Medulla oblongata (tissue), 1 donor: ENCODE data around the gene SCCPDH.
"Not testable (repeated sequence)": the region's sequence is repeated elsewhere in the genome, so short reads cannot be mapped to it uniquely, and the experiment has no call there.

Experiments used
- DNase-seq: peaks from one replicate; pipeline ENCODE4 v3.0.0-alpha.2; 2015; ENCODE audit errors: extremely low spot score

The SCCPDH gene

DNA sequence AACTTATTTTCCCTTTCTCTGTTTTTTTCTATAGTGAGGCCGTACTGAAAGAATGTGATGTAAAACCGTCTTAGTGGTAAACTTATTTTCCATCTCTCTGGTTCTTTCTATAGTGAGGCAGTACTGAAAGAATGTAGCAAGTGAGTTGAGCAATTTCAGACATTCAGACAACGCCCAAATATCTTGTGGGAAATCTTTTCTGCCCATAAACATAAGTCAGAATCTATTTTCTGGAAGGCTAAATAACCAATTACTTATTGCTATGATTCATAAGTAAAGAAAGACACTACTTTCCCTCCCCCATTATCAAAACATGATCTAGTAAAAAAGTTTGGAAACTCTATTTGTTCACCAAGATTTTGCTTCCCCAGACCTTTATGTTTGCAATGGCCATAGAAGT lies 18.8 kb upstream of the SCCPDH start:
- no peak for DNase-seq

- no peak for DNase-seq
Observed at GRCh38 chr1:246708166-246708565, 16.0 kb upstream of the SCCPDH start.

- DNase-seq, result no peak
Observed at GRCh38 chr1:246709196-246709595, 15.0 kb upstream of the SCCPDH start.

DNA sequence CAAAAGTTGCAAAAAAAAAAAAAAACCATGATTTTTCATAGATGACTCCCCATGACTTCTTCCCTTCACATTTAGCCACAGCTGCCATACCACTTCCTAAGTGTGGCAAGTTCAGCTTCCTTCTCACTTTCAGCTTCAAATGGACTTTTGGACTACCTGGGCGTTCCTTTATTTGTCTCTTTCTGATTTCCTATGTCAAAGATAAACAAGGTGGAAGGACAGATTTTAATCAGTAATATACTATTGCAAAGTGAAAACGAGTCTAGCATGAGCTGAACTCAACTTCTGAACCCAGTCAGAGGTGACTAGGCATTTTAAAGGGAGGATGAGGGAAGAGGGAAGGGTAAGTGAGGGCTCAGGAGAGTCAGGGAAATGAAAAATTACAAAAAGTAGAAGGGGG lies 14.4 kb upstream of the SCCPDH start:
- no peak for DNase-seq

DNA sequence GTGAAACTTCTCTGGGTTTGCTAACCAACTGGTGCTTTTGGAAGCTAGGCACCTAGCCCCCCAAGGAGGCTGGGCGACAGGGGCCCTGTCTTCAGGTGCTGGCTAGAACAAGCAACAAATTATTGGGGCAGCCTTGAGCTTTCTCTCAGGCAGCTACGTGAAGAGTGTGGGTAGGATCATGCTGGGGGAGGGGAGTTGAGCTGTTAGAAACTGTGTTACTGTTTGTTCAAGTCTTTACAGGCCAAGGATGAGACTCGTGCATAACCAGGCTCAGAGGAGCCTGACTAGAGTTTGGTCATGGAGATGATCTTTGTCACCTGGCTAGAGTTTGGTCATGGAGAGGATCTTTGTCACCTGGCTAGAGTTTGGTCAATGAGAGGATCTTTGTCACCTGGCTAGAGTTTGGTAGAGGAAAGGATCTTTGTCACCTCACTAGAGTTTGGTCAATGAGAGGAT lies 12.6 kb upstream of the SCCPDH start:
- DNase-seq, result no peak

GRCh38 chr1:246712428-246712827 lies 11.8 kb upstream of the SCCPDH start:
- not testable (repeated sequence) for DNase-seq

DNA sequence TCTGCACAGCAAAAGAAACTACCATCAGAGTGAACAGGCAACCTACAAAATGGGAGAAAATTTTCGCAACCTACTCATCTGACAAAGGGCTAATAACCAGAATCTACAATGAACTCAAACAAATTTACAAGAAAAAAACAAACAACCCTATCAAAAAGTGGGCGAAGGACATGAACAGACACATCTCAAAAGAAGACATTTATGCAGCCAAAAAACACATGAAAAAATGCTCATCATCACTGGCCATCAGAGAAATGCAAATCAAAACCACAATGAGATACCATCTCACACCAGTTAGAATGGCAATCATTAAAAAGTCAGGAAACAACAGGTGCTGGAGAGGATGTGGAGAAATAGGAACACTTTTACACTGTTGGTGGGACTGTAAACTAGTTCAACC lies 4.8 kb upstream of the SCCPDH start:
- DNase-seq, result not testable (repeated sequence)

- DNase-seq, result not testable (repeated sequence)
Observed at GRCh38 chr1:246720814-246721213, 3.4 kb upstream of the SCCPDH start.

- DNase-seq, result no peak
Observed at GRCh38 chr1:246722720-246723119, 1.5 kb upstream of the SCCPDH start.

GRCh38 chr1:246724731-246725095 lies 504 bp downstream of the SCCPDH start:
- peak; percentile 49 for DNase-seq

DNA sequence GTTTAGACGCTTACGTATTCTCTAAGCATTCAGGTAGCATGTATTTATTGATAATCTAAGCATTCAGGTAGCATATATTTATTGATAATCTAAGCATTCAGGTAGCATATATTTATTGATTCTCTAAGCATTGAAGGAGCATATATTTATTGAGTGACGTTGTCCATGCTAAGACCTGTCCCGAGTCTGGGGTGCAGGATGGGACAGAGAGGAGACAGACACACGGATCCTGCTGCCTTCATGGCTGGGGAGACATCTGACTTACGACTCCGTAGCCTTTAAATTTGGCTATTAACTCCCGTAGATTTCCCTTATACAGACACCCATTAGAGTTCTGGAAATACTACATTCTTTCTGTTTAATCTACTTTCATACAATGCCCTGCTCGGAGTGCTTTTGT lies 982 bp downstream of the SCCPDH start:
- DNase-seq, result peak; percentile 37

- no peak for DNase-seq
Observed at GRCh38 chr1:246726255-246726679, 2.1 kb downstream of the SCCPDH start.

DNA sequence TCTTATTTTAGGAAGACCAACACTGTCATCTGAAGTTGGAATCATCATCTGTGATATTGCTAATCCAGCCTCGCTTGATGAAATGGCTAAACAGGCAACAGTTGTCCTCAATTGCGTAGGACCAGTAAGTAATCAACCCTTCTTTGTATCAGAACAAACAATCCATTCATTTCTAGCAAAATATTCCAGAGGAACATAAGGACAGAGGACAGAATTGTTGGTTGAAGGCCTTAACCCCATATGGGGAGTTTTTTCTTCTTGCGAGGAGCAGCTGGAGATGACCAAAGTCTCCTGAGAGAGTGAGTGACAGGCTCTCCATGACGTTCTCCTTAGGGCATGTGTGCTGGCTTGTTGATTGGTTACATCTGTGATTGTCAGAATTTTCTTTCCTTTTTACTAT lies 2.7 kb downstream of the SCCPDH start:
- DNase-seq, result peak; percentile 91

DNA sequence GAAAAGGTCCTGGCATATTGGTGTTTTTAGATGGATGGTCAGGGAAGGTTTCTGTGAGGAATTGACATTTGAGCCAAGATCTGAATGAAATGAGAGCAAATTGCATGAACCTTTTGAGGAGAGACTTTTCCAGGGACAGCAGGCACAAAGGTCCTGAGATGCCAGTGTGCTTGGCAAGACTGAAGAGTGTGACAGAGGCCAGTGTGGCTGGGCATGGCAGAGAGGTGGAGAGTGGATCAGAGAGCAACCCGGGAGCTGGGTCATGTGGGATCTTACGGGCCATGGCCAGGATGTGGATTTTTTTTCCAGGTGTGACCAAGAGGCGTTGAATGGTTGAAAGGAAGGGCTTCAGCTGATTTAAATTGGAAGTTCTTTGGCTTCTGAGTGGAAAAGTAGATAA lies 3.4 kb downstream of the SCCPDH start:
- DNase-seq, result no peak

DNA sequence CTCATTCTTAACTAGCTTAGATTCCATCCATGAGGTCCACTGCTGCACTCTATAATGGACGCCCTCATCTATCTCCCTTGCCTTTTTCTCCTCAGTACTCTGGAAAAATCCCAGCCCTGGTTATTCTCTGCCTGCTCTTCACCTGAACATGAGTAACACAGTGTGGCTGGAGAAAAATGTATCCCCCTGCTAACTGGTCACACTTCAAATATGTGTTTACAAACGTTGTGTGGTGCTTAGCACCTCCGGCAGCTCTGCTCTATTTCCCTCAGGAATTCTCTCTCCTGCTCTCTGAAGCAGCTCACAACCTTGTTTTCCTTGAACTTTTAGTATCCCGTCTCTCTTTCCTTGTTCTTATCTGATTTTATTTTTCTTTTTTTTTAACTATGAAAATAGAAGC lies 4.1 kb downstream of the SCCPDH start:
- no peak for DNase-seq

DNA sequence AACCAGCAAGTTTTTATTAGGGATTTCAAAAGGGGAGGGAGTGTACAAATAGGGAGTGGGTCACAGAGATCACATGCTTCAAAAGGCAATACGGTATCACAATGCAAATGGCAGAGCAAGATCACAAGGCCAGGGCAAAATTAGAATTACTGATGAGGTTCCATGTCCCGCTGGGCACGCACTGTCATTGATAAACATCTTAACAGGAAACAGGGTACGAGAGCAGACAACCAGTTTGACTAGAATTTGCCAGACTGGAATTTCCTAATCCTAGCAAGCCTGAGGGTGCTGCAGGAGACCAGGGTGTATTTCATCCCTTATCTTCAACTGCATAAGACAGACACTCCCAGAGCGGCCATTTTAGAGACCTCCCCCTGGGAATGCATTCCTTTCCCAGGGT lies 4.8 kb downstream of the SCCPDH start:
- not testable (repeated sequence) for DNase-seq

GRCh38 chr1:246730839-246731238 lies 6.6 kb downstream of the SCCPDH start:
- no peak for DNase-seq

- not testable (repeated sequence) for DNase-seq
Observed at GRCh38 chr1:246731873-246732272, 7.7 kb downstream of the SCCPDH start.

DNA sequence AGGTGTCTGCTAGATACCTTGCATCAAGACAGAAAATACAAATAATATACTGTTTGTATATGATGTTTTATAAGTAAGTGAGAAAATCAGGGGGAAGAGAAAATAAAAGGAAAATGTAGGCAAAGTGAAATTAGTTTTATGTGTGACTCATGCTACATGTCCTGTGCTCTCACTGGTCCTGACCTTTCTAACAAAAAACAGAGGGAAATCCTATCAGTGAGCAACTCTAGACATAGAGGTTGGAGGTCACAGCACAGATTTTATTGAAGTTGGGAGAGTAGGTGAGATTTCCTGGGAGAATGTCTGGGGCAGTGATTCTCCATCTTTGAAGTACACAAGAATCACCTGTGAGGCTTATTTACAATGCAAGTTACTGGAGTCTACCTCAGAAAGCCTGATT lies 9.5 kb downstream of the SCCPDH start:
- DNase-seq, result no peak

DNA sequence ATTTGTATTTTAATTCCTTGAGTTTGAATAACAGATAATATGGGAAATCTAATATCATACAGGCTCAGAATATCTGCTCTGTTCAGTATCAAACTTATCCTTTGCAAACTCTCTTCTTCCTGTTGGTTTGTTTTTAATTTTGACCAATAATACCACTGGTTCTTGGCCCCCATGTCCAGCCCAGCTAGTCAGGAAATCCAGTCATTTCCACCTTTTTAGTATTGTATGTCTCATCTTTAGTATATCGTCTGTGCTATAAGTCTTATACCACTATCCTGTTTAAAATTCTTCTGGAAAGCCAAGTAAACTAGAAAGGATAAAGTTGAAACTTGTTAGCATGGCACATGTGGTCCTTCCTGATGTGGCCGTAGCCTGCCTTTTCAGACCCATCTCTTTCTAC lies 10.7 kb downstream of the SCCPDH start:
- DNase-seq, result no peak

- no peak for DNase-seq
Observed at GRCh38 chr1:246735735-246736134, 11.5 kb downstream of the SCCPDH start.

- DNase-seq, result no peak
Observed at GRCh38 chr1:246742396-246742795, 18.2 kb downstream of the SCCPDH start.

DNA sequence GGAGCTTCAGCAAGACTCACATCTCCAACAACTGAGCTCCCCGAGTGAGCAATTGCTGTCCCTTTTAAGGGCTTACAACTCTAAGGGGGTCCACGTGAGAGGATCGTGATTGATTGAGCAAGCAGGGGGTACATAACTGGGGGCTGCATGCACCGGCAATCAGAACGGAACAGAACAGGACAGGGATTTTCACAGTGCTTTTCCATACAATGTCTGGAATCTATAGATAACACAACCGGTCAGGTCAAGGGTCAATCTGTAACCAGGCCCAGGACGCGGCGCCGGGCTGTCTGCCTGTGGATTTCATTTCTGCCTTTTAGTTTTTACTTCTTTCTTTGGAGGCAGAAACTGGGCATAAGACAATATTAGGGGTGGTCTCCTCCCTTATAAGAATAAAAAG lies 21.9 kb downstream of the SCCPDH start:
- DNase-seq, result not testable (repeated sequence)

- no peak for DNase-seq
Observed at GRCh38 chr1:246748006-246748405, 23.8 kb downstream of the SCCPDH start.

DNA sequence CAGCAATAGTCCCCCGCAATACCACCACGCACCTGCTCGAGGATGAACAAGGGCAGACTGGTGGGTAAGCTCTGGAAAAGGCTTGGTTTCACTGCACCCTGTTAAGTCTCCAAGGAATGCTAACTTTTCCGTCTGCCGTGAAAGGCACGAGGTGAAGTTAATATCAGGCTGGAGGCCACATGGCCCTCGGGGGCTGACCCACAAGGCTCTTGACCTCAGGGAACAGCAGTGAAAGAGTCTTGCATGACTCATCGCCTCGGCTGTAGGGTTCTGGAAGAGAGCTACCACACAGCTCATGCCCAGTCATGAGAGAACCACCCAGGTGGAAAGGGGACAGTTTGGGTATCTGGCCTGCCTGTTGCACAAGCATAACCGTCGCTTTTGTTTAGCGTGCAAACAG lies 24.7 kb downstream of the SCCPDH start:
- DNase-seq, result no peak
